ENCODE measurements around the gene KDM6A.
"Not testable (repeated sequence)": the region's sequence is repeated elsewhere in the genome, so short reads cannot be mapped to it uniquely, and the experiment has no call there.

KDM6A gene

GRCh38 chrX:44890247-44890646 is 17.3 kb downstream of the KDM6A start:
- no peak for DNase-seq

GRCh38 chrX:44890687-44891086 is 17.7 kb downstream of the KDM6A start:
- not testable (repeated sequence) for DNase-seq

- DNase-seq, result no peak
Observed at GRCh38 chrX:44891642-44892041, 18.7 kb downstream of the KDM6A start.

- DNase-seq, result no peak
Observed at GRCh38 chrX:44896876-44897186, 23.8 kb downstream of the KDM6A start.

GRCh38 chrX:44897539-44897938 is 24.6 kb downstream of the KDM6A start:
- no peak for DNase-seq

GRCh38 chrX:44898411-44899221 is 25.6 kb downstream of the KDM6A start:
- DNase-seq, result peak; percentile 19 to 23

- no peak for DNase-seq
Observed at GRCh38 chrX:44899946-44900345, 27.0 kb downstream of the KDM6A start.

GRCh38 chrX:44903107-44903506 is 30.1 kb downstream of the KDM6A start:
- no peak for DNase-seq

- DNase-seq, result no peak
Observed at GRCh38 chrX:44903830-44904530, 31.0 kb downstream of the KDM6A start.

GRCh38 chrX:44904542-44905115 is 31.6 kb downstream of the KDM6A start:
- DNase-seq, result no peak

GRCh38 chrX:44906041-44906440 is 33.1 kb downstream of the KDM6A start:
- no peak for DNase-seq

GRCh38 chrX:44906542-44906941 is 33.6 kb downstream of the KDM6A start:
- DNase-seq, result no peak

GRCh38 chrX:44908153-44908552 is 35.2 kb downstream of the KDM6A start:
- DNase-seq, result no peak

GRCh38 chrX:44908827-44909226 is 35.8 kb downstream of the KDM6A start:
- DNase-seq, result no peak

- DNase-seq, result not testable (repeated sequence)
Observed at GRCh38 chrX:44910508-44910907, 37.5 kb downstream of the KDM6A start.

- not testable (repeated sequence) for DNase-seq
Observed at GRCh38 chrX:44911074-44911600, 38.1 kb downstream of the KDM6A start.

- DNase-seq, result no peak
Observed at GRCh38 chrX:44913656-44914531, 40.9 kb downstream of the KDM6A start.

- no peak for DNase-seq
Observed at GRCh38 chrX:44914532-44915198, 41.7 kb downstream of the KDM6A start.

- no peak for DNase-seq
Observed at GRCh38 chrX:44915361-44915868, 42.4 kb downstream of the KDM6A start.

GRCh38 chrX:44918722-44919121 is 45.7 kb downstream of the KDM6A start:
- no peak for DNase-seq

GRCh38 chrX:44922980-44923379 is 50.0 kb downstream of the KDM6A start:
- no peak for DNase-seq

- no peak for DNase-seq
Observed at GRCh38 chrX:44927398-44927797, 54.4 kb downstream of the KDM6A start.

All from CD4-positive, alpha-beta T cell treated with Interleukin-1 beta for 1 hour (primary cell).